GM12878 (cell line): ENCODE results near the gene PODXL2. TPM values are rescaled to one million over a fixed set of nuclear protein-coding genes. Genes with fewer than 3 reads are reported as not detected.

Source experiments
- ATAC-seq: fragments of 200-7000 bp; cut with Tn5 transposase; 3 replicates; pipeline ENCODE4 v1.9.1; 2020; ENCODE audit warnings: mild to moderate bottlenecking, moderate library complexity
- BruUV-seq: library from RNA; stranded (reverse); fragments of 400-500 nt; replicated peaks from 2 replicates; lab custom pipeline; 2021; lab: Mats Ljungman, UMichigan
- CTCF ChIA-PET: fragments of 300-600 bp; sonication (Branson Sonifier 250); formaldehyde crosslinking; extraction: SDS; loops from one replicate; lab custom pipeline; 2021; ENCODE audit warnings: inconsistent platforms; lab: Yijun Ruan, JAX
- POLR2A ChIA-PET: fragments of 350-600 bp; formaldehyde crosslinking; extraction: SDS; loops from one replicate; lab custom pipeline; 2021; ENCODE audit warnings: inconsistent platforms; lab: Charles Lee
- RAD21 ChIA-PET: fragments of 300-600 bp; sonication (Branson Sonifier 250); formaldehyde crosslinking; loops from one replicate; lab custom pipeline; 2023; ENCODE audit warnings: antibody characterized with exemption; ENCODE audit not compliant: unreplicated experiment; lab: Charles Lee
- SMC1A ChIA-PET: fragments of 300-600 bp; sonication (Branson Sonifier 250); formaldehyde crosslinking; loops from one replicate; lab custom pipeline; 2023; ENCODE audit not compliant: unreplicated experiment, uncharacterized antibody; lab: Charles Lee
- DNase-seq: peaks from one replicate; pipeline ENCODE4 v3.0.0-alpha.2; 2011; ENCODE audit warnings: low read depth, low spot score
- FAIRE-seq: peaks from 3 replicates; lab custom pipeline; 2011; peaks lifted over from hg19 to GRCh38; lab: Jason Lieb, UNC
- H2AFZ ChIP-seq: 2 replicates; pipeline ENCODE4 v1.6.0; 2011; ENCODE audit warnings: low read depth, low read length, control low read depth; ENCODE audit not compliant: control insufficient read depth
- H3K27ac ChIP-seq: 2 replicates; pipeline ENCODE4 v1.5.1; 2011; ENCODE audit warnings: control low read depth; ENCODE audit not compliant: control insufficient read depth, insufficient read depth
- H3K27me3 ChIP-seq, 2 experiments: replicated peaks in 1 of 2; 2 replicates each; pipeline versions ENCODE4 v1.6.0 to v1.6.1; 2011; ENCODE audit warnings: low read length in 1 of 2; ENCODE audit not compliant: control insufficient read depth in 2 of 2, insufficient read depth in 2 of 2
- H3K36me3 ChIP-seq, 2 experiments: 2 replicates each; pipeline ENCODE4 v1.5.1; 2011; ENCODE audit warnings: low read length in 1 of 2; ENCODE audit not compliant: control insufficient read depth in 2 of 2, insufficient read depth in 2 of 2
- H3K4me1 ChIP-seq: 2 replicates; pipeline ENCODE4 v1.6.1; 2011; ENCODE audit warnings: mild to moderate bottlenecking, low read length, moderate library complexity, mixed read lengths; ENCODE audit not compliant: control insufficient read depth, insufficient read depth
- H3K4me2 ChIP-seq: 2 replicates; pipeline ENCODE4 v1.6.0; 2011; ENCODE audit warnings: control low read depth; ENCODE audit not compliant: control insufficient read depth, insufficient read depth
- H3K4me3 ChIP-seq: fragments of 200-600 bp; sonication (generic); 2 replicates; pipeline ENCODE4 v1.5.1; 2016
- H3K79me2 ChIP-seq: 2 replicates; pipeline ENCODE4 v1.6.0; 2011; ENCODE audit warnings: low read length; ENCODE audit not compliant: control insufficient read depth, insufficient read depth
- H3K9ac ChIP-seq: 2 replicates; pipeline ENCODE4 v1.8.0; 2011; ENCODE audit warnings: low read length, control low read depth, mixed read lengths; ENCODE audit not compliant: control insufficient read depth, insufficient read depth
- H3K9me3 ChIP-seq: replicated peaks from 3 replicates; pipeline ENCODE4 v1.5.1; 2011; ENCODE audit warnings: mild to moderate bottlenecking, low read length; ENCODE audit not compliant: control insufficient read depth, insufficient read depth
- H4K20me1 ChIP-seq: 2 replicates; pipeline ENCODE4 v1.6.0; 2011; ENCODE audit not compliant: control insufficient read depth, insufficient read depth
- ATF7 ChIP-seq: fragments of 450-650 bp; IDR thresholded peaks from 2 replicates; pipeline ENCODE4 v1.6.1; 2016; ENCODE audit warnings: low read depth, mild to moderate bottlenecking
- CHD2 ChIP-seq: IDR thresholded peaks from 2 replicates; pipeline ENCODE4 v1.6.1; 2011; ENCODE audit warnings: low read depth, low read length, improper control_type of control experiment, borderline replicate concordance
- CHD4 ChIP-seq: fragments of 200-600 bp; sonication (generic); IDR thresholded peaks from 2 replicates; pipeline ENCODE4 v1.6.1; 2016; ENCODE audit warnings: mild to moderate bottlenecking
- CUX1 ChIP-seq: IDR thresholded peaks from 2 replicates; pipeline ENCODE4 v1.6.1; 2012; ENCODE audit warnings: improper control_type of control experiment, low read depth, low read length; ENCODE audit not compliant: insufficient replicate concordance
- HDAC2 ChIP-seq: fragments of 200-600 bp; sonication (generic); IDR thresholded peaks from 2 replicates; pipeline ENCODE4 v1.6.1; 2017
- HSF1 ChIP-seq: fragments of 150-350 bp; IDR thresholded peaks from 2 replicates; pipeline ENCODE4 v1.6.1; 2014; ENCODE audit warnings: mild to moderate bottlenecking, low read depth, low read length
- MLLT1 ChIP-seq: fragments of 450-650 bp; IDR thresholded peaks from 2 replicates; pipeline ENCODE4 v1.6.1; 2016; ENCODE audit warnings: mild to moderate bottlenecking
- NFXL1 ChIP-seq: fragments of 450-650 bp; IDR thresholded peaks from 2 replicates; pipeline ENCODE4 v1.6.1; 2017; ENCODE audit warnings: antibody characterized with exemption, mild to moderate bottlenecking, borderline replicate concordance
- POLR2A ChIP-seq: IDR thresholded peaks from 2 replicates; pipeline ENCODE4 v1.6.1; 2011; ENCODE audit warnings: low read depth, mild to moderate bottlenecking, low read length
- RELA ChIP-seq: fragments of 450-650 bp; IDR thresholded peaks from 2 replicates; pipeline ENCODE4 v1.8.0; 2014; ENCODE audit warnings: borderline replicate concordance; ENCODE audit not compliant: partially characterized antibody
- SMAD1 ChIP-seq: fragments of 450-650 bp; IDR thresholded peaks from 2 replicates; pipeline ENCODE4 v1.6.1; 2018; ENCODE audit warnings: mild to moderate bottlenecking, low read depth; ENCODE audit not compliant: partially characterized antibody
- SUPT20H ChIP-seq: IDR thresholded peaks from 2 replicates; pipeline ENCODE4 v1.6.1; 2011; ENCODE audit warnings: low read depth, mild to moderate bottlenecking, low read length, moderate library complexity, borderline replicate concordance; ENCODE audit not compliant: control insufficient read depth
- TCF3 ChIP-seq: IDR thresholded peaks from 2 replicates; pipeline ENCODE4 v1.6.1; 2012; ENCODE audit warnings: low read depth, mild to moderate bottlenecking, low read length, borderline replicate concordance; ENCODE audit not compliant: insufficient read depth
- WGBS: methylation state at CpG from one replicate; pipeline ENCODE4 v1.1.6; 2016; ENCODE audit warnings: low lambda C conversion rate; ENCODE audit not compliant: insufficient replicate concordance, insufficient coverage; ENCODE audit errors: missing lambda C conversion rate; 5-methylcytosine and 5-hydroxymethylcytosine counted together
- in situ Hi-C: fragments of 300-500 bp; cut with MboI; formaldehyde crosslinking; loops from 9 replicates; pipeline ENCODE4 v1.14.3; 2018; ENCODE audit warnings: mixed read lengths
- intact Hi-C: fragments of 100-400 bp; cut with micrococcal nuclease; formaldehyde crosslinking; loops from one replicate; pipeline ENCODE4 v1.14.2; 2022; ENCODE audit not compliant: unreplicated experiment
- polyA plus RNA-seq, 11 experiments: library from polyadenylated mRNA; depleted of rRNA in 4 of 11; unstranded in 6 of 11; stranded (reverse) in 5 of 11; fragments of >200 nt; fragmentation: Nextera tagmentation in 4 of 11; fragmentation: Illumina TruSeq in 1 of 11; extraction: Ambion mirVana in 4 of 11; extraction: Trizol in 1 of 11; gene quantifications; 1 replicate in 1 of 11; 2 replicates in 10 of 11; pipeline versions ENCODE4 v1.2.1 to v1.2.3, GENCODE V29; 2011 to 2016; ENCODE audit warnings: inconsistent platforms in 2 of 11, missing spikeins in 2 of 11, low read depth in 1 of 11
- total RNA-seq, 4 experiments: library from RNA; depleted of rRNA in 3 of 4; stranded (reverse); fragments of >200 nt in 3 of 4; fragmentation: Illumina TruSeq in 1 of 4; extraction: Trizol in 1 of 4; gene quantifications; 2 replicates each; pipeline versions ENCODE4 v1.2.1 to v1.2.3, GENCODE V29; 2013 to 2021

PODXL2 gene
- total and polyA plus RNA-seq, 10 of the 15 experiments (the other 5 are each of a cell fraction or from before 2014, with no cell fraction given): 0.03 to 24.4 (median 13.6) TPM; not detected in 2

GRCh38 chr3:127663151-127663550 lies 34.2 kb downstream of the PODXL2 start (continued):
- TF ChIP-seq POLR2A: no peak
- no peak for TF ChIP-seq RELA
- TF ChIP-seq TCF3: no peak
- no peak for TF ChIP-seq HSF1

- in situ Hi-C loops: no loop called here
- Histone ChIP-seq H4K20me1 (no peaks in the 10 kb centered on the region), H3K4me3 (no peak overlapping the region), H3K27ac (no peak overlapping the region), H3K4me2 (no peak overlapping the region), H3K4me1 (no peaks in the 10 kb centered on the region), H3K36me3 (no peaks in the 10 kb centered on the region), H2AFZ (no peak overlapping the region), H3K9me3 (no peaks in the 10 kb centered on the region), H3K79me2 (no peaks in the 10 kb centered on the region), H3K27me3 (no peaks in the 10 kb centered on the region), H3K9ac (no peak overlapping the region)
- no peak for FAIRE-seq
- SMC1A ChIA-PET: no interaction called here
- 75% methylated on average over 2 of the region's 2 CpGs for whole genome bisulfite sequencing
- BruUV-seq: no TSS peak
- RAD21 ChIA-PET: no interaction called here
- CTCF ChIA-PET: no interaction called here
- POLR2A ChIA-PET: no interaction called here
- intact Hi-C loops: no loop called here
- no peak for DNase-seq
- TF ChIP-seq CUX1: no peak
- no peak for TF ChIP-seq NFXL1
- TF ChIP-seq SMAD1: no peak
- TF ChIP-seq HDAC2: no peak
- TF ChIP-seq MLLT1: no peak
- no peak for TF ChIP-seq CHD2
- no peak for TF ChIP-seq CHD4
- TF ChIP-seq SUPT20H: no peak
- no peak for TF ChIP-seq ATF7
- ATAC-seq: no peak
These were observed 36.2 kb downstream of the PODXL2 start for GRCh38 chr3:127665165-127665564.
